HepG2 (cell line): Measurements from ENCODE around the gene C11orf91. TPM values are rescaled to one million over a fixed set of nuclear protein-coding genes. Genes with fewer than 3 reads are reported as not detected.
A peak's percentile ranks its signal among the peaks of the same experiment; 100 is the strongest.

Source experiments
- KLF16 ChIP-seq, 2 experiments: sonication (generic) in 1 of 2; formaldehyde crosslinking in 1 of 2; IDR thresholded peaks; 2 replicates each; pipeline versions ENCODE4 v1.6.1 to v1.8.0; 2016 to 2023; ENCODE audit warnings: missing genetic modification reagents in 2 of 2, missing compliant biosample characterization in 1 of 2
- NFKB2 ChIP-seq: sonication (generic); formaldehyde crosslinking; IDR thresholded peaks from 2 replicates; pipeline ENCODE4 v1.4.0; 2020; ENCODE audit warnings: missing genetic modification reagents, borderline replicate concordance
- POLR2G ChIP-seq: fragments of 200-400 bp; formaldehyde crosslinking; IDR thresholded peaks from 2 replicates; pipeline ENCODE4 v1.6.1; 2018; ENCODE audit warnings: mild to moderate bottlenecking, low read depth, low read length, moderate library complexity
- PPARG ChIP-seq: conservative IDR thresholded peaks from 2 replicates; pipeline ENCODE4 v1.6.1; 2016; ENCODE audit warnings: missing biosample characterization, missing genetic modification reagents
- SAFB2 ChIP-seq: sonication (generic); formaldehyde crosslinking; IDR thresholded peaks from 2 replicates; pipeline ENCODE4 v1.5.1; 2020; ENCODE audit warnings: missing genetic modification reagents, low read depth, mild to moderate bottlenecking, borderline replicate concordance
- SNAI1 ChIP-seq: sonication (generic); formaldehyde crosslinking; IDR thresholded peaks from 2 replicates; pipeline ENCODE4 v1.5.0; 2020; ENCODE audit warnings: mild to moderate bottlenecking, missing genetic modification reagents, borderline replicate concordance
- SOX5 ChIP-seq: IDR thresholded peaks from 2 replicates; pipeline ENCODE4 v1.6.1; 2016; ENCODE audit warnings: borderline replicate concordance
- SP4 ChIP-seq: sonication (generic); formaldehyde crosslinking; IDR thresholded peaks from 2 replicates; pipeline ENCODE4 v1.8.1; 2023; ENCODE audit warnings: mild to moderate bottlenecking, missing genetic modification reagents
- SP5 ChIP-seq: IDR thresholded peaks from 2 replicates; pipeline ENCODE4 v1.6.1; 2016; ENCODE audit warnings: low read depth, borderline replicate concordance
- SRY ChIP-seq: sonication (generic); formaldehyde crosslinking; IDR thresholded peaks from 2 replicates; pipeline ENCODE4 v1.8.0; 2022; ENCODE audit warnings: mild to moderate bottlenecking, missing genetic modification reagents
- WIZ ChIP-seq: sonication (generic); formaldehyde crosslinking; IDR thresholded peaks from 2 replicates; pipeline ENCODE4 v1.5.1; 2020; ENCODE audit warnings: mild to moderate bottlenecking, missing genetic modification reagents
- YY1 ChIP-seq: IDR thresholded peaks from 2 replicates; pipeline ENCODE4 v1.6.1; 2011; ENCODE audit warnings: low read length, low read depth, moderate library complexity, mild to moderate bottlenecking; ENCODE audit not compliant: insufficient read depth, insufficient replicate concordance
- ZBTB38 ChIP-seq: sonication (generic); formaldehyde crosslinking; IDR thresholded peaks from 2 replicates; pipeline ENCODE4 v1.5.1; 2020; ENCODE audit warnings: mild to moderate bottlenecking, missing genetic modification reagents
- ZBTB8A ChIP-seq: sonication (generic); formaldehyde crosslinking; IDR thresholded peaks from 2 replicates; pipeline ENCODE4 v1.4.0; 2020; ENCODE audit warnings: mild to moderate bottlenecking, low read depth, missing genetic modification reagents, borderline replicate concordance
- ZNF263 ChIP-seq: sonication (generic); formaldehyde crosslinking; IDR thresholded peaks from 2 replicates; pipeline ENCODE4 v1.4.0; 2020; ENCODE audit warnings: missing genetic modification reagents
- ZNF589 ChIP-seq: sonication (generic); formaldehyde crosslinking; conservative IDR thresholded peaks from 2 replicates; pipeline ENCODE4 v1.8.0; 2022; ENCODE audit warnings: mild to moderate bottlenecking, moderate library complexity, missing genetic modification reagents
- polyA plus RNA-seq, 8 experiments: library from polyadenylated mRNA; depleted of rRNA in 3 of 8; stranded (reverse) in 7 of 8; unstranded in 1 of 8; fragments of >200 nt; fragmentation: Illumina TruSeq in 4 of 8; extraction: Trizol in 4 of 8; gene quantifications; 2 replicates each; pipeline versions ENCODE4 v1.2.1 to v1.2.3, GENCODE V29; 2011 to 2016; ENCODE audit warnings: low read depth in 4 of 8, missing spikeins in 1 of 8, mixed read lengths in 1 of 8; ENCODE audit not compliant: insufficient read depth in 1 of 8
- total RNA-seq, 5 experiments: library from RNA; depleted of rRNA; stranded (reverse); fragments of >200 nt; fragmentation: Illumina TruSeq; extraction: Trizol; gene quantifications; 2 replicates each; pipeline ENCODE4 v1.2.3, GENCODE V29; 2016; ENCODE audit warnings: low read depth in 1 of 5
- TF ChIP-seq, protein P1 (sequence below): sonication (generic); formaldehyde crosslinking; IDR thresholded peaks from 2 replicates; pipeline ENCODE4 v1.9.0; 2021; ENCODE audit warnings: missing genetic modification reagents, mild to moderate bottlenecking, borderline replicate concordance
- TF ChIP-seq, protein P2 (sequence below): sonication (generic); formaldehyde crosslinking; IDR thresholded peaks from 2 replicates; pipeline ENCODE4 v1.4.0; 2020; ENCODE audit warnings: mild to moderate bottlenecking, missing genetic modification reagents
- TF ChIP-seq, protein P3 (sequence below): sonication (generic); formaldehyde crosslinking; IDR thresholded peaks from 2 replicates; pipeline ENCODE4 v1.4.0; 2020; ENCODE audit warnings: missing genetic modification reagents, borderline replicate concordance
- TF ChIP-seq, protein P4 (sequence below): IDR thresholded peaks from 2 replicates; pipeline ENCODE4 v1.6.1; 2016; ENCODE audit warnings: missing compliant biosample characterization, missing genetic modification reagents, borderline replicate concordance
- TF ChIP-seq, protein P5 (sequence below): sonication (generic); formaldehyde crosslinking; IDR thresholded peaks from 2 replicates; pipeline ENCODE4 v1.4.0; 2020; ENCODE audit warnings: mild to moderate bottlenecking, missing genetic modification reagents

The C11orf91 gene
- total and polyA plus RNA-seq, 2 of the 13 experiments (the other 11 are each of a cell fraction or from before 2014, with no cell fraction given), result 0.35 TPM; not detected in 1

DNA sequence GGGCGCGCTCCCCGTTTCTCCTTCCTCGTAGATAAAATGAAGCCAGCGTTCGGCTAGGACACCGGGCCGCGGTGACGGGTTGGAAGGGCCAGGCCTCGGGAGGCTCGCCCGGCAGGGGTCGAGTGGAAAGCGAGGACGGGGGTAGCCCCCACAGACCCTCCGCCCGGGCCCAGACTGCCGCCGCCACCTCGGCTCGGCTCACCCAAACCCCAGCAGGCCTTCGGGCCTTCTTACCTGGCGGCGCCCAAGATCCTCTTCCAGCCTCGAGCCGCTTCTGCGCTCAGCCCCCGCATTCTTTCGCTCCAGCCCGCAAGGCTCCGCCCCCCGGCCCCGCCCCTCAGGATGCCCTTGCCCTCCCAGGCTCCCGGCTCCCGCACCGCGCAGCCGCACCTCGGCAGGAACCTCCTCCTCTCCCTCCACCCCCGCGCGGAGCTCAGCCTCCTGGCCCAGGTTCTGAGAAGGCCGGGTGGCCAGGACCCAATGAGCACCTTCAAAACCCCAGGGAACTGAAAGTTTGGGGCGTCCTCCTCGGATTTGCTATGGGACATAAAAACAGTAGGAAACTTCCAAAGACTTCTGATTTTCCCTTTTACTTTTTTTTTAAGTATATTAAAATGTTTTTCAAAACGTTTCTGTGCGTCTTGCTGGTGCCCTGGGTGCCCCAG lies 35.7 kb upstream of the C11orf91 start, which contains the start of gene CD59 (continued):
- TF ChIP-seq YY1 (no peak), SAFB2 (no peak), ZBTB8A (CRISPR knock-in tag) (no peak), ZNF589 (CRISPR knock-in tag) (no peak), NFKB2 (CRISPR knock-in tag) (no peak), SP5 (peak; percentile 80), SOX5 (CRISPR knock-in tag) (peak; percentile 31; the same call in 1 of the 2 replicates), KLF16 (CRISPR knock-in tag; IDR thresholded peaks at IDR 0.05) (0 out of 4 replicates have a peak, but pooled peaks of 1 of the 2 experiments have one; percentile 21), POLR2G (peak; percentile 84), ZBTB38 (CRISPR knock-in tag) (no peak), WIZ (CRISPR knock-in tag) (no peak), SP4 (CRISPR knock-in tag) (peak; percentile 52; the same call in 1 of the 2 replicates), PPARG (CRISPR knock-in tag) (0 out of 2 replicates have a peak, but pooled peaks have one; percentile 8), SRY (CRISPR knock-in tag) (0 out of 2 replicates have a peak, but pooled peaks have one; percentile 25), SNAI1 (no peak), ZNF263 (0 out of 2 replicates have a peak, but pooled peaks have one; percentile 22)
- TF ChIP-seq, protein P1, sequence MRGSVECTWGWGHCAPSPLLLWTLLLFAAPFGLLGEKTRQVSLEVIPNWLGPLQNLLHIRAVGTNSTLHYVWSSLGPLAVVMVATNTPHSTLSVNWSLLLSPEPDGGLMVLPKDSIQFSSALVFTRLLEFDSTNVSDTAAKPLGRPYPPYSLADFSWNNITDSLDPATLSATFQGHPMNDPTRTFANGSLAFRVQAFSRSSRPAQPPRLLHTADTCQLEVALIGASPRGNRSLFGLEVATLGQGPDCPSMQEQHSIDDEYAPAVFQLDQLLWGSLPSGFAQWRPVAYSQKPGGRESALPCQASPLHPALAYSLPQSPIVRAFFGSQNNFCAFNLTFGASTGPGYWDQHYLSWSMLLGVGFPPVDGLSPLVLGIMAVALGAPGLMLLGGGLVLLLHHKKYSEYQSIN (CRISPR knock-in tag), result no peak
- TF ChIP-seq, protein P2, sequence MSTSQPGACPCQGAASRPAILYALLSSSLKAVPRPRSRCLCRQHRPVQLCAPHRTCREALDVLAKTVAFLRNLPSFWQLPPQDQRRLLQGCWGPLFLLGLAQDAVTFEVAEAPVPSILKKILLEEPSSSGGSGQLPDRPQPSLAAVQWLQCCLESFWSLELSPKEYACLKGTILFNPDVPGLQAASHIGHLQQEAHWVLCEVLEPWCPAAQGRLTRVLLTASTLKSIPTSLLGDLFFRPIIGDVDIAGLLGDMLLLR, result peak; percentile 59; the same call in 1 of the 2 replicates
- TF ChIP-seq, protein P3, sequence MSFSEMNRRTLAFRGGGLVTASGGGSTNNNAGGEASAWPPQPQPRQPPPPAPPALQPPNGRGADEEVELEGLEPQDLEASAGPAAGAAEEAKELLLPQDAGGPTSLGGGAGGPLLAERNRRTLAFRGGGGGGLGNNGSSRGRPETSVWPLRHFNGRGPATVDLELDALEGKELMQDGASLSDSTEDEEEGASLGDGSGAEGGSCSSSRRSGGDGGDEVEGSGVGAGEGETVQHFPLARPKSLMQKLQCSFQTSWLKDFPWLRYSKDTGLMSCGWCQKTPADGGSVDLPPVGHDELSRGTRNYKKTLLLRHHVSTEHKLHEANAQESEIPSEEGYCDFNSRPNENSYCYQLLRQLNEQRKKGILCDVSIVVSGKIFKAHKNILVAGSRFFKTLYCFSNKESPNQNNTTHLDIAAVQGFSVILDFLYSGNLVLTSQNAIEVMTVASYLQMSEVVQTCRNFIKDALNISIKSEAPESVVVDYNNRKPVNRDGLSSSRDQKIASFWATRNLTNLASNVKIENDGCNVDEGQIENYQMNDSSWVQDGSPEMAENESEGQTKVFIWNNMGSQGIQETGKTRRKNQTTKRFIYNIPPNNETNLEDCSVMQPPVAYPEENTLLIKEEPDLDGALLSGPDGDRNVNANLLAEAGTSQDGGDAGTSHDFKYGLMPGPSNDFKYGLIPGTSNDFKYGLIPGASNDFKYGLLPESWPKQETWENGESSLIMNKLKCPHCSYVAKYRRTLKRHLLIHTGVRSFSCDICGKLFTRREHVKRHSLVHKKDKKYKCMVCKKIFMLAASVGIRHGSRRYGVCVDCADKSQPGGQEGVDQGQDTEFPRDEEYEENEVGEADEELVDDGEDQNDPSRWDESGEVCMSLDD, result peak; percentile 18; the same call in 1 of the 2 replicates
- TF ChIP-seq, protein P4, sequence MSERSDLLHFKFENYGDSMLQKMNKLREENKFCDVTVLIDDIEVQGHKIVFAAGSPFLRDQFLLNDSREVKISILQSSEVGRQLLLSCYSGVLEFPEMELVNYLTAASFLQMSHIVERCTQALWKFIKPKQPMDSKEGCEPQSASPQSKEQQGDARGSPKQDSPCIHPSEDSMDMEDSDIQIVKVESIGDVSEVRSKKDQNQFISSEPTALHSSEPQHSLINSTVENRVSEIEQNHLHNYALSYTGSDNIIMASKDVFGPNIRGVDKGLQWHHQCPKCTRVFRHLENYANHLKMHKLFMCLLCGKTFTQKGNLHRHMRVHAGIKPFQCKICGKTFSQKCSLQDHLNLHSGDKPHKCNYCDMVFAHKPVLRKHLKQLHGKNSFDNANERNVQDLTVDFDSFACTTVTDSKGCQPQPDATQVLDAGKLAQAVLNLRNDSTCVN (CRISPR knock-in tag), result no peak
- TF ChIP-seq, protein P5, sequence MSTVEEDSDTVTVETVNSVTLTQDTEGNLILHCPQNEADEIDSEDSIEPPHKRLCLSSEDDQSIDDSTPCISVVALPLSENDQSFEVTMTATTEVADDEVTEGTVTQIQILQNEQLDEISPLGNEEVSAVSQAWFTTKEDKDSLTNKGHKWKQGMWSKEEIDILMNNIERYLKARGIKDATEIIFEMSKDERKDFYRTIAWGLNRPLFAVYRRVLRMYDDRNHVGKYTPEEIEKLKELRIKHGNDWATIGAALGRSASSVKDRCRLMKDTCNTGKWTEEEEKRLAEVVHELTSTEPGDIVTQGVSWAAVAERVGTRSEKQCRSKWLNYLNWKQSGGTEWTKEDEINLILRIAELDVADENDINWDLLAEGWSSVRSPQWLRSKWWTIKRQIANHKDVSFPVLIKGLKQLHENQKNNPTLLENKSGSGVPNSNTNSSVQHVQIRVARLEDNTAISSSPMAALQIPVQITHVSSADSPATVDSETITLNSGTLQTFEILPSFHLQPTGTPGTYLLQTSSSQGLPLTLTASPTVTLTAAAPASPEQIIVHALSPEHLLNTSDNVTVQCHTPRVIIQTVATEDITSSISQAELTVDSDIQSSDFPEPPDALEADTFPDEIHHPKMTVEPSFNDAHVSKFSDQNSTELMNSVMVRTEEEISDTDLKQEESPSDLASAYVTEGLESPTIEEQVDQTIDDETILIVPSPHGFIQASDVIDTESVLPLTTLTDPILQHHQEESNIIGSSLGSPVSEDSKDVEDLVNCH (CRISPR knock-in tag), result no peak
